Renal cortical epithelial cell (primary cell): Measurements from ENCODE around the gene RAB19. TPM values are rescaled to one million over a fixed set of nuclear protein-coding genes. Genes with fewer than 3 reads are reported as not detected.
A peak's percentile ranks its signal among the peaks of the same experiment; 100 is the strongest.

ENCODE experiments used
- DNase-seq: peaks from one replicate; pipeline ENCODE4 v3.0.0-alpha.2; 2011; ENCODE audit warnings: low read depth
- total RNA-seq: library from RNA; depleted of rRNA; stranded (reverse); fragments of >200 nt; gene quantifications from 2 replicates; pipeline ENCODE4 v1.2.3, GENCODE V29; 2014

Gene RAB19
- 3.5 and 15.1 TPM in 2 replicates for total RNA-seq

GRCh38 chr7:140403878-140404564, at the start of gene RAB19:
TSS of gene RAB19 (plus strand) at chr7:140404058. CDS start at chr7:140407647, 3,589 bp downstream.
- DNase-seq, result peak; percentile 19

GRCh38 chr7:140358024-140358411, 45.8 kb upstream of the RAB19 start:
- DNase-seq, result no peak

- no peak for DNase-seq
These were observed 45.3 kb upstream of the RAB19 start for GRCh38 chr7:140358412-140359051.

- no peak for DNase-seq
These were observed 43.1 kb upstream of the RAB19 start for GRCh38 chr7:140360697-140361229.

- DNase-seq, result no peak
These were observed 39.0 kb upstream of the RAB19 start for GRCh38 chr7:140364819-140365218.

- DNase-seq, result no peak
These were observed 36.3 kb upstream of the RAB19 start for GRCh38 chr7:140367528-140367927.

- DNase-seq, result no peak
These were observed 34.6 kb upstream of the RAB19 start for GRCh38 chr7:140369294-140369693.

- no peak for DNase-seq
These were observed 28.5 kb upstream of the RAB19 start for GRCh38 chr7:140375323-140375722.

GRCh38 chr7:140375892-140376730, 27.7 kb upstream of the RAB19 start:
- DNase-seq, result no peak

- no peak for DNase-seq
These were observed 19.7 kb upstream of the RAB19 start for GRCh38 chr7:140383954-140384713.

GRCh38 chr7:140384894-140385545, 18.8 kb upstream of the RAB19 start:
- no peak for DNase-seq

- DNase-seq, result no peak
These were observed 14.4 kb upstream of the RAB19 start for GRCh38 chr7:140389445-140389844.

- DNase-seq, result no peak
These were observed 13.8 kb upstream of the RAB19 start for GRCh38 chr7:140390034-140390433.

- DNase-seq, result peak; percentile 88
These were observed 13.2 kb upstream of the RAB19 start for GRCh38 chr7:140390466-140391190.

GRCh38 chr7:140391634-140392033, 12.2 kb upstream of the RAB19 start:
- no peak for DNase-seq

- DNase-seq, result no peak
These were observed 10.0 kb upstream of the RAB19 start for GRCh38 chr7:140393756-140394306.

- DNase-seq, result peak; percentile 41
These were observed 5.8 kb upstream of the RAB19 start, which contains the start of gene SLC37A3 for GRCh38 chr7:140397784-140398750. TSS of gene SLC37A3 (minus strand) at chr7:140398530. CDS start at chr7:140382526, 16,004 bp downstream.

- DNase-seq, result no peak
These were observed 5.0 kb upstream of the RAB19 start for GRCh38 chr7:140398821-140399220.

GRCh38 chr7:140400381-140400780, 3.5 kb upstream of the RAB19 start:
- DNase-seq, result no peak
